Measurements from ENCODE around the gene TRIL. TPM values are rescaled to one million over a fixed set of nuclear protein-coding genes. Genes with fewer than 3 reads are reported as not detected.

Gene TRIL
- total RNA-seq, 1 experiment from 2014 or later: 3.0 TPM

DNA sequence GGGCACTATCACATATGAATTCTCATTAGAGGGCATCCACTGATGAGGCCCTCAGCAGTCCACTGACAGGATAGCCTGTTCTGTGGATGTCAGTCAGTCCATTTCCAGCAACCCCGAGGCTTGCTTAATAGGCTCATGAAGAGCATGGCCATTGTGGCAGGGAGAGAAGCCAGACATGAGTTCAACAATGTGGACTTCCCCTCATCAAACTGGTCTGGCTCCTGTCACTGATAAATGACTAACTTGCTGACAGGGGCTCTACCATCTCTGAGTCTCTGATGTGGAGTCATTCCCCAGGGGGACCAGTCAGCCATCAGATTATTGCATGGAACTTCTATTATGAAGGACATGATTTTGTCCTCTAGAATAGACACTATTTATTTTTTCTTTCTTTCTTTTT, 19.8 kb upstream of the TRIL start (continued):
- TF ChIP-seq, protein P1, sequence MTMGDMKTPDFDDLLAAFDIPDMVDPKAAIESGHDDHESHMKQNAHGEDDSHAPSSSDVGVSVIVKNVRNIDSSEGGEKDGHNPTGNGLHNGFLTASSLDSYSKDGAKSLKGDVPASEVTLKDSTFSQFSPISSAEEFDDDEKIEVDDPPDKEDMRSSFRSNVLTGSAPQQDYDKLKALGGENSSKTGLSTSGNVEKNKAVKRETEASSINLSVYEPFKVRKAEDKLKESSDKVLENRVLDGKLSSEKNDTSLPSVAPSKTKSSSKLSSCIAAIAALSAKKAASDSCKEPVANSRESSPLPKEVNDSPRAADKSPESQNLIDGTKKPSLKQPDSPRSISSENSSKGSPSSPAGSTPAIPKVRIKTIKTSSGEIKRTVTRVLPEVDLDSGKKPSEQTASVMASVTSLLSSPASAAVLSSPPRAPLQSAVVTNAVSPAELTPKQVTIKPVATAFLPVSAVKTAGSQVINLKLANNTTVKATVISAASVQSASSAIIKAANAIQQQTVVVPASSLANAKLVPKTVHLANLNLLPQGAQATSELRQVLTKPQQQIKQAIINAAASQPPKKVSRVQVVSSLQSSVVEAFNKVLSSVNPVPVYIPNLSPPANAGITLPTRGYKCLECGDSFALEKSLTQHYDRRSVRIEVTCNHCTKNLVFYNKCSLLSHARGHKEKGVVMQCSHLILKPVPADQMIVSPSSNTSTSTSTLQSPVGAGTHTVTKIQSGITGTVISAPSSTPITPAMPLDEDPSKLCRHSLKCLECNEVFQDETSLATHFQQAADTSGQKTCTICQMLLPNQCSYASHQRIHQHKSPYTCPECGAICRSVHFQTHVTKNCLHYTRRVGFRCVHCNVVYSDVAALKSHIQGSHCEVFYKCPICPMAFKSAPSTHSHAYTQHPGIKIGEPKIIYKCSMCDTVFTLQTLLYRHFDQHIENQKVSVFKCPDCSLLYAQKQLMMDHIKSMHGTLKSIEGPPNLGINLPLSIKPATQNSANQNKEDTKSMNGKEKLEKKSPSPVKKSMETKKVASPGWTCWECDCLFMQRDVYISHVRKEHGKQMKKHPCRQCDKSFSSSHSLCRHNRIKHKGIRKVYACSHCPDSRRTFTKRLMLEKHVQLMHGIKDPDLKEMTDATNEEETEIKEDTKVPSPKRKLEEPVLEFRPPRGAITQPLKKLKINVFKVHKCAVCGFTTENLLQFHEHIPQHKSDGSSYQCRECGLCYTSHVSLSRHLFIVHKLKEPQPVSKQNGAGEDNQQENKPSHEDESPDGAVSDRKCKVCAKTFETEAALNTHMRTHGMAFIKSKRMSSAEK (CRISPR knock-in tag; IDR thresholded peaks at IDR 0.05; ENCODE audit: borderline replicate concordance): no peak
- TF ChIP-seq CREM (CRISPR knock-in tag; IDR thresholded peaks at IDR 0.05) (no peak), SMAD4 (CRISPR knock-in tag; IDR thresholded peaks at IDR 0.05) (no peak), HMGA2 (CRISPR knock-in tag; IDR thresholded peaks at IDR 0.05) (no peak), SMAD3 (CRISPR knock-in tag; IDR thresholded peaks at IDR 0.05; ENCODE audit: borderline replicate concordance) (no peak), SOX15 (CRISPR knock-in tag; IDR thresholded peaks at IDR 0.05) (no peak), ZNF121 (CRISPR knock-in tag; IDR thresholded peaks at IDR 0.05) (no peak), RELA (CRISPR knock-in tag; IDR thresholded peaks at IDR 0.05; ENCODE audit: borderline replicate concordance) (no peak), KAT7 (CRISPR knock-in tag; IDR thresholded peaks at IDR 0.05; ENCODE audit: borderline replicate concordance) (no peak)
- TF ChIP-seq, protein P2, sequence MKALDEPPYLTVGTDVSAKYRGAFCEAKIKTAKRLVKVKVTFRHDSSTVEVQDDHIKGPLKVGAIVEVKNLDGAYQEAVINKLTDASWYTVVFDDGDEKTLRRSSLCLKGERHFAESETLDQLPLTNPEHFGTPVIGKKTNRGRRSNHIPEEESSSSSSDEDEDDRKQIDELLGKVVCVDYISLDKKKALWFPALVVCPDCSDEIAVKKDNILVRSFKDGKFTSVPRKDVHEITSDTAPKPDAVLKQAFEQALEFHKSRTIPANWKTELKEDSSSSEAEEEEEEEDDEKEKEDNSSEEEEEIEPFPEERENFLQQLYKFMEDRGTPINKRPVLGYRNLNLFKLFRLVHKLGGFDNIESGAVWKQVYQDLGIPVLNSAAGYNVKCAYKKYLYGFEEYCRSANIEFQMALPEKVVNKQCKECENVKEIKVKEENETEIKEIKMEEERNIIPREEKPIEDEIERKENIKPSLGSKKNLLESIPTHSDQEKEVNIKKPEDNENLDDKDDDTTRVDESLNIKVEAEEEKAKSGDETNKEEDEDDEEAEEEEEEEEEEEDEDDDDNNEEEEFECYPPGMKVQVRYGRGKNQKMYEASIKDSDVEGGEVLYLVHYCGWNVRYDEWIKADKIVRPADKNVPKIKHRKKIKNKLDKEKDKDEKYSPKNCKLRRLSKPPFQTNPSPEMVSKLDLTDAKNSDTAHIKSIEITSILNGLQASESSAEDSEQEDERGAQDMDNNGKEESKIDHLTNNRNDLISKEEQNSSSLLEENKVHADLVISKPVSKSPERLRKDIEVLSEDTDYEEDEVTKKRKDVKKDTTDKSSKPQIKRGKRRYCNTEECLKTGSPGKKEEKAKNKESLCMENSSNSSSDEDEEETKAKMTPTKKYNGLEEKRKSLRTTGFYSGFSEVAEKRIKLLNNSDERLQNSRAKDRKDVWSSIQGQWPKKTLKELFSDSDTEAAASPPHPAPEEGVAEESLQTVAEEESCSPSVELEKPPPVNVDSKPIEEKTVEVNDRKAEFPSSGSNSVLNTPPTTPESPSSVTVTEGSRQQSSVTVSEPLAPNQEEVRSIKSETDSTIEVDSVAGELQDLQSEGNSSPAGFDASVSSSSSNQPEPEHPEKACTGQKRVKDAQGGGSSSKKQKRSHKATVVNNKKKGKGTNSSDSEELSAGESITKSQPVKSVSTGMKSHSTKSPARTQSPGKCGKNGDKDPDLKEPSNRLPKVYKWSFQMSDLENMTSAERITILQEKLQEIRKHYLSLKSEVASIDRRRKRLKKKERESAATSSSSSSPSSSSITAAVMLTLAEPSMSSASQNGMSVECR (CRISPR knock-in tag; IDR thresholded peaks at IDR 0.05; ENCODE audit: borderline replicate concordance): no peak
- TF ChIP-seq, protein P3, sequence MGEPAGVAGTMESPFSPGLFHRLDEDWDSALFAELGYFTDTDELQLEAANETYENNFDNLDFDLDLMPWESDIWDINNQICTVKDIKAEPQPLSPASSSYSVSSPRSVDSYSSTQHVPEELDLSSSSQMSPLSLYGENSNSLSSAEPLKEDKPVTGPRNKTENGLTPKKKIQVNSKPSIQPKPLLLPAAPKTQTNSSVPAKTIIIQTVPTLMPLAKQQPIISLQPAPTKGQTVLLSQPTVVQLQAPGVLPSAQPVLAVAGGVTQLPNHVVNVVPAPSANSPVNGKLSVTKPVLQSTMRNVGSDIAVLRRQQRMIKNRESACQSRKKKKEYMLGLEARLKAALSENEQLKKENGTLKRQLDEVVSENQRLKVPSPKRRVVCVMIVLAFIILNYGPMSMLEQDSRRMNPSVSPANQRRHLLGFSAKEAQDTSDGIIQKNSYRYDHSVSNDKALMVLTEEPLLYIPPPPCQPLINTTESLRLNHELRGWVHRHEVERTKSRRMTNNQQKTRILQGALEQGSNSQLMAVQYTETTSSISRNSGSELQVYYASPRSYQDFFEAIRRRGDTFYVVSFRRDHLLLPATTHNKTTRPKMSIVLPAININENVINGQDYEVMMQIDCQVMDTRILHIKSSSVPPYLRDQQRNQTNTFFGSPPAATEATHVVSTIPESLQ (CRISPR knock-in tag; IDR thresholded peaks at IDR 0.05): no peak

DNA sequence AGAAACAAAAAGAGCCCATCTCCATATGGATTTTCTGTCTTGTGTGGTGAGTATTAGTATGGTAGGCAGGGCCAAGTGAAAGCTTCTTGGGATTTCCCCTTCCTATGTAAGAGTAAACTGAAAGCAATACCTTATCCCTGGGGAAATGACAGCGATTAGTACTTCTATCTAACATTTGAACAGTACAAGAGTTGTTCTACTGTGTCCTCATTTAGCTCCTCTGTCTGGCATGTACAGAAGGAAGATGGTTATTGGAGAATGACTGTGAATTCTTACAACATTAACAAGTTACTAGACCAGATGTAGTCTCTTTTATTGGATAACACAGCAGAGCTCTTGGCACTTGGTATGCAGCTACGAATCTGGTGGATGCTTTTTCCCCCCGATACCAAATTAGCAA, 17.9 kb upstream of the TRIL start:
- H3K36me3 Mint-ChIP-seq: peaks cover 3% of the 10 kb centered on the region; the same call in 1 of the 2 replicates
- ChIA-PET POLR2A (no interaction called here), CTCF (interaction anchor here (1.0 to 1.4 kb wide), 3 partner anchors 19 to 49 kb away, joined by 3 to 4 read pairs (median 3); no protein-coding TSS in a partner anchor)
- DNase-seq (ENCODE audit: low spot score) (no peak), ATAC-seq (no peak)
- H3K4me3 Mint-ChIP-seq: no peak overlapping the region
- H3K27me3 Mint-ChIP-seq (ENCODE audit: low read depth): no peaks in the 10 kb centered on the region; the same call in 1 of the 2 replicates
- H3K27ac Mint-ChIP-seq: no peak overlapping the region
- H3K4me1 Mint-ChIP-seq: peaks cover 21% of the 10 kb centered on the region
- H3K9me3 Mint-ChIP-seq: peaks cover 16% of the 10 kb centered on the region
- TF ChIP-seq, protein P4, sequence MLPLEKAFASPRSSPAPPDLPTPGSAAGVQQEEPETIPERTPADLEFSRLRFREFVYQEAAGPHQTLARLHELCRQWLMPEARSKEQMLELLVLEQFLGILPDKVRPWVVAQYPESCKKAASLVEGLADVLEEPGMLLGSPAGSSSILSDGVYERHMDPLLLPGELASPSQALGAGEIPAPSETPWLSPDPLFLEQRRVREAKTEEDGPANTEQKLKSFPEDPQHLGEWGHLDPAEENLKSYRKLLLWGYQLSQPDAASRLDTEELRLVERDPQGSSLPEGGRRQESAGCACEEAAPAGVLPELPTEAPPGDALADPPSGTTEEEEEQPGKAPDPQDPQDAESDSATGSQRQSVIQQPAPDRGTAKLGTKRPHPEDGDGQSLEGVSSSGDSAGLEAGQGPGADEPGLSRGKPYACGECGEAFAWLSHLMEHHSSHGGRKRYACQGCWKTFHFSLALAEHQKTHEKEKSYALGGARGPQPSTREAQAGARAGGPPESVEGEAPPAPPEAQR (CRISPR knock-in tag; IDR thresholded peaks at IDR 0.05): no peak
- TF ChIP-seq, protein P1 (CRISPR knock-in tag; IDR thresholded peaks at IDR 0.05; ENCODE audit: borderline replicate concordance): no peak
- TF ChIP-seq ETV6 (CRISPR knock-in tag; IDR thresholded peaks at IDR 0.05) (no peak), ZNF416 (CRISPR knock-in tag; IDR thresholded peaks at IDR 0.05) (no peak), KAT7 (CRISPR knock-in tag; IDR thresholded peaks at IDR 0.05; ENCODE audit: borderline replicate concordance) (no peak), EMX1 (CRISPR knock-in tag; IDR thresholded peaks at IDR 0.05) (no peak), RORB (CRISPR knock-in tag; IDR thresholded peaks at IDR 0.05) (no peak)
- TF ChIP-seq, protein P5, sequence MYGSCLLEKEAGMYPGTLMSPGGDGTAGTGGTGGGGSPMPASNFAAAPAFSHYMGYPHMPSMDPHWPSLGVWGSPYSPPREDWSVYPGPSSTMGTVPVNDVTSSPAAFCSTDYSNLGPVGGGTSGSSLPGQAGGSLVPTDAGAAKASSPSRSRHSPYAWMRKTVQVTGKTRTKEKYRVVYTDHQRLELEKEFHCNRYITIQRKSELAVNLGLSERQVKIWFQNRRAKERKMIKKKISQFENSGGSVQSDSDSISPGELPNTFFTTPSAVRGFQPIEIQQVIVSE (CRISPR knock-in tag; IDR thresholded peaks at IDR 0.05; ENCODE audit: borderline replicate concordance): no peak
- TF ChIP-seq, protein P6, sequence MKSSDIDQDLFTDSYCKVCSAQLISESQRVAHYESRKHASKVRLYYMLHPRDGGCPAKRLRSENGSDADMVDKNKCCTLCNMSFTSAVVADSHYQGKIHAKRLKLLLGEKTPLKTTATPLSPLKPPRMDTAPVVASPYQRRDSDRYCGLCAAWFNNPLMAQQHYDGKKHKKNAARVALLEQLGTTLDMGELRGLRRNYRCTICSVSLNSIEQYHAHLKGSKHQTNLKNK (CRISPR knock-in tag; IDR thresholded peaks at IDR 0.05): no peak
